ENCODE measurements around the gene RABL6. TPM values are rescaled to one million over a fixed set of nuclear protein-coding genes. Genes with fewer than 3 reads are reported as not detected.
A peak's percentile ranks its signal among the peaks of the same experiment; 100 is the strongest.
"Not testable (repeated sequence)": the region's sequence is repeated elsewhere in the genome, so short reads cannot be mapped to it uniquely, and the experiment has no call there.

The RABL6 gene
- polyA plus RNA-seq, 1 experiment = 35.4 TPM

GRCh38 chr9:136839229-136840139 is 31.7 kb downstream of the RABL6 start:
- DNase-seq (ENCODE audit: low read depth, low spot score) = no peak
- POLR2A ChIA-PET = interaction anchor here (0.6 kb wide), 1 partner anchor 9 kb away, joined by 3 read pairs; no protein-coding TSS in a partner anchor
- Histone ChIP-seq H3K4me3 (ENCODE audit: low read depth, low read length) (no peak overlapping the region), H3K9me3 (ENCODE audit: control insufficient read depth, insufficient read depth, low read length) (no peaks in the 10 kb centered on the region; the same call in 1 of the 2 replicates), H3K27ac (ENCODE audit: low read depth, low read length) (no peak overlapping the region), H3K27me3 (ENCODE audit: control insufficient read depth, insufficient read depth, low read length) (peaks cover 6% of the 10 kb centered on the region)
- no peak for TF ChIP-seq CTCF (IDR thresholded peaks at IDR 0.05; ENCODE audit: low read depth, low read length)
- CTCF ChIA-PET = no interaction called here

- ChIA-PET CTCF (interaction anchor here (0.6 to 0.7 kb wide), 3 partner anchors 28 to 170 kb away, joined by 3 to 4 read pairs (median 4); no protein-coding TSS in a partner anchor), POLR2A (interaction anchor here (0.6 kb wide), 1 partner anchor 8 kb away, joined by 3 read pairs; no protein-coding TSS in a partner anchor)
- Histone ChIP-seq H3K4me3 (ENCODE audit: low read depth, low read length) (no peak overlapping the region), H3K27me3 (ENCODE audit: control insufficient read depth, insufficient read depth, low read length) (peaks cover 9% of the 10 kb centered on the region), H3K27ac (ENCODE audit: low read depth, low read length) (no peak overlapping the region), H3K9me3 (ENCODE audit: control insufficient read depth, insufficient read depth, low read length) (peaks cover 4% of the 10 kb centered on the region)
- DNase-seq (ENCODE audit: low read depth, low spot score) = no peak
- no peak for TF ChIP-seq CTCF (IDR thresholded peaks at IDR 0.05; ENCODE audit: low read depth, low read length)
These were observed 32.6 kb downstream of the RABL6 start for GRCh38 chr9:136840140-136840876.

GRCh38 chr9:136840877-136841645 is 33.3 kb downstream of the RABL6 start:
- peak; percentile 38 for DNase-seq (ENCODE audit: low read depth, low spot score)
- H3K27ac ChIP-seq (ENCODE audit: low read depth, low read length) = peak overlapping the region; percentile 31
- H3K4me3 ChIP-seq (ENCODE audit: low read depth, low read length) = no peak overlapping the region
- ChIA-PET CTCF (interaction anchor here (0.6 to 2.0 kb wide), 7 partner anchors 9 to 169 kb away, joined by 3 to 6 read pairs (median 4); no protein-coding TSS in a partner anchor), POLR2A (no interaction called here)
- peaks cover 6% of the 10 kb centered on the region for H3K9me3 ChIP-seq (ENCODE audit: control insufficient read depth, insufficient read depth, low read length)
- no peak for TF ChIP-seq CTCF (IDR thresholded peaks at IDR 0.05; ENCODE audit: low read depth, low read length)
- H3K27me3 ChIP-seq (ENCODE audit: control insufficient read depth, insufficient read depth, low read length) = peaks cover 13% of the 10 kb centered on the region

GRCh38 chr9:136841646-136842379 is 34.1 kb downstream of the RABL6 start:
- H3K27ac ChIP-seq (ENCODE audit: low read depth, low read length) = peak overlapping the region; percentile 31
- H3K4me3 ChIP-seq (ENCODE audit: low read depth, low read length); DNase-seq (ENCODE audit: low read depth, low spot score); H3K9me3 ChIP-seq (ENCODE audit: control insufficient read depth, insufficient read depth, low read length): not testable (repeated sequence)
- ChIA-PET CTCF (interaction anchor here (0.9 to 2.0 kb wide), 14 partner anchors 10 to 194 kb away, joined by 3 to 10 read pairs (median 4); no protein-coding TSS in a partner anchor), POLR2A (interaction anchor here (0.6 to 1.3 kb wide), 4 partner anchors 10 to 143 kb away, joined by 3 to 4 read pairs (median 3); no protein-coding TSS in a partner anchor)
- H3K27me3 ChIP-seq (ENCODE audit: control insufficient read depth, insufficient read depth, low read length) = peaks cover 18% of the 10 kb centered on the region
